ENCODE data around the gene ZKSCAN5.

DNA sequence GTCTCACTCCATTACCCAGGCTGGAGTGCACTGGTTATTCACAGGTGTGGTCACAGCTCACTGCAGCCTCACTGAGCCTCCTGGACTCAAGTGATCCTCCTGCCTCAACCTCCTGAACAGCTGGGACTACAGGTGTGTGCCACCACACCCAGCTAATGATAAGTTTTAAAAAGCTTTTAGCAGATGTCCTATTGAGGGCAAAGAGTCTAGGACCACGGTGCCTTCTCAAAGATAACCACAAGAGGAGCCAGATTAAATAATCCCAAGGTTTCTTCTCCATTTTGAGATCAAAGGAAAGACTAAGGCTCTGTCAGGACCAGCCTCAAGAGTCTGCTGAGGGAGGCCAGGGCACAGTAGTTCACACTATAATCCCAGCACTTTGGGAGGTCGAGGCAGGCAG is 43.2 kb upstream of the ZKSCAN5 start:
- TF ChIP-seq CTCF (IDR thresholded peaks at IDR 0.05) (no peak), POLR2A (IDR thresholded peaks at IDR 0.05; ENCODE audit: low read depth) (no peak), POLR2AphosphoS5 (IDR thresholded peaks at IDR 0.05) (no peak)

Data from esophagus muscularis mucosa (tissue), 3 donors.